Activated CD4-positive, alpha-beta memory T cell treated with anti-CD3 and anti-CD28 coated beads for 36 hours (primary cell): ENCODE data around the gene PLA2R1. TPM values are rescaled to one million over a fixed set of nuclear protein-coding genes. Genes with fewer than 3 reads are reported as not detected.

Source experiments
- CTCF ChIA-PET: fragments of 350-600 bp; sonication (Branson Sonifier 250); formaldehyde crosslinking; loops from one replicate; lab custom pipeline; 2021; ENCODE audit warnings: antibody characterized with exemption, inconsistent platforms; lab: Charles Lee
- POLR2A ChIA-PET: fragments of 350-600 bp; sonication (Branson Sonifier 250); formaldehyde crosslinking; loops from one replicate; lab custom pipeline; 2021; ENCODE audit warnings: antibody characterized with exemption; lab: Charles Lee
- DNase-seq: peaks from one replicate; pipeline ENCODE4 v3.0.0-alpha.2; 2020
- H3K27ac Mint-ChIP-seq: one replicate; pipeline ENCODE4 v1.8.0; 2021; ENCODE audit warnings: mixed read lengths
- H3K27me3 Mint-ChIP-seq: one replicate; pipeline ENCODE4 v1.8.0; 2021; ENCODE audit warnings: mixed read lengths
- H3K36me3 Mint-ChIP-seq: one replicate; pipeline ENCODE4 v1.8.0; 2021; ENCODE audit warnings: mixed read lengths
- H3K4me1 Mint-ChIP-seq: one replicate; pipeline ENCODE4 v1.8.0; 2021; ENCODE audit warnings: low read depth, mixed read lengths
- H3K4me3 Mint-ChIP-seq: one replicate; pipeline ENCODE4 v1.8.0; 2021; ENCODE audit warnings: mild to moderate bottlenecking, mixed read lengths
- H3K9me3 Mint-ChIP-seq: one replicate; pipeline ENCODE4 v1.8.0; 2021; ENCODE audit warnings: mixed read lengths
- intact Hi-C: fragments of 100-400 bp; cut with micrococcal nuclease; formaldehyde crosslinking; loops from one replicate; pipeline ENCODE4 v1.15.1; 2023
- total RNA-seq, 2 experiments: library from RNA; stranded (reverse); gene quantifications; one replicate each; pipeline ENCODE4 v1.2.3, GENCODE V29; 2021

Gene PLA2R1
- total RNA-seq, 2 experiments from 2014 or later: not detected

- H3K27ac Mint-ChIP-seq: no peak overlapping the region
- POLR2A ChIA-PET: no interaction called here
- H3K27me3 Mint-ChIP-seq: peaks cover 1% of the 10 kb centered on the region
- H3K36me3 Mint-ChIP-seq: peaks cover 18% of the 10 kb centered on the region
- DNase-seq: no peak
- no peaks in the 10 kb centered on the region for H3K4me1 Mint-ChIP-seq
- CTCF ChIA-PET: interaction anchor here (0.6 to 1.4 kb wide), 2 partner anchors 907 to 1136 kb away, joined by 3 to 4 read pairs; no protein-coding TSS in a partner anchor
- H3K4me3 Mint-ChIP-seq: no peak overlapping the region
- peaks cover 75% of the 10 kb centered on the region for H3K9me3 Mint-ChIP-seq
- intact Hi-C loops: loop anchor here (10.0 kb wide), 1 partner anchor 907 kb away; no protein-coding TSS in a partner anchor
These were observed 25.7 kb upstream of the PLA2R1 start for GRCh38 chr2:160087854-160088745.

GRCh38 chr2:160085662-160086061 is 23.2 kb upstream of the PLA2R1 start:
- intact Hi-C loops: loop anchor here (10.0 kb wide), 1 partner anchor 909 kb away; no protein-coding TSS in a partner anchor
- peaks cover 18% of the 10 kb centered on the region for H3K36me3 Mint-ChIP-seq
- no peak overlapping the region for H3K4me3 Mint-ChIP-seq
- peaks cover 69% of the 10 kb centered on the region for H3K9me3 Mint-ChIP-seq
- H3K27ac Mint-ChIP-seq: no peak overlapping the region
- ChIA-PET POLR2A (no interaction called here), CTCF (interaction anchor here (1.1 to 2.5 kb wide), 3 partner anchors 9 to 46 kb away, joined by 4 to 9 read pairs (median 5); no protein-coding TSS in a partner anchor)
- H3K27me3 Mint-ChIP-seq: no peaks in the 10 kb centered on the region
- no peak for DNase-seq
- H3K4me1 Mint-ChIP-seq: no peaks in the 10 kb centered on the region

- Mint-ChIP-seq H3K27ac (no peak overlapping the region), H3K9me3 (peaks cover 4% of the 10 kb centered on the region), H3K4me1 (no peaks in the 10 kb centered on the region), H3K27me3 (peaks cover 5% of the 10 kb centered on the region), H3K4me3 (no peak overlapping the region), H3K36me3 (no peaks in the 10 kb centered on the region)
- ChIA-PET CTCF (interaction anchor here (1.0 to 1.8 kb wide), 4 partner anchors 8 to 926 kb away, joined by 3 to 9 read pairs (median 6); no protein-coding TSS in a partner anchor), POLR2A (no interaction called here)
- intact Hi-C loops: no loop called here
- no peak for DNase-seq
These were observed 15.7 kb upstream of the PLA2R1 start for GRCh38 chr2:160077912-160078810.

DNA sequence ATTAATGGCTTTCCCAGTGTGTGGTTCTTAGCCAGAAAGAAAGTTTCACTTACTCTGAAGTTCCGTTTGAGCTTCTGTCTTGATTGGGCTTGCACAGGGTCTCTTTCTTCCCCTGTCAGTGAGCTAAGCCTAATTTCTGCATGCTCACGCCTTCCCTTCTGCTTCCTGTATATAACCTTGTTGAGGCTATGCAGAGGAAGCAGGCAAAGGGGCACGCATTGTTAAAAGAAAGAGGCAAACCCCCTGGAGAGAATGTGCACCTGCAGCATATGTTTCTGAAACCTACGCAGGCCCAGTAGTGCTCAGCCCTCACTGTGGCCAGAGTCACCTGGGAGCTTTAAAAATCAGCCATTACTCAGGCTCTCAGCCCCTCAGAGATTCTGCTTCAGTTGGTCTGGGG is 14.5 kb upstream of the PLA2R1 start:
- CTCF ChIA-PET: interaction anchor here (1.3 to 1.8 kb wide), 2 partner anchors 9 to 33 kb away, joined by 8 to 9 read pairs; no protein-coding TSS in a partner anchor
- no peak overlapping the region for H3K4me3 Mint-ChIP-seq
- H3K27me3 Mint-ChIP-seq: peaks cover 5% of the 10 kb centered on the region
- H3K4me1 Mint-ChIP-seq: no peaks in the 10 kb centered on the region
- intact Hi-C loops: no loop called here
- no peak overlapping the region for H3K27ac Mint-ChIP-seq
- POLR2A ChIA-PET: no interaction called here
- H3K9me3 Mint-ChIP-seq: no peaks in the 10 kb centered on the region
- H3K36me3 Mint-ChIP-seq: no peaks in the 10 kb centered on the region
- DNase-seq: no peak

DNA sequence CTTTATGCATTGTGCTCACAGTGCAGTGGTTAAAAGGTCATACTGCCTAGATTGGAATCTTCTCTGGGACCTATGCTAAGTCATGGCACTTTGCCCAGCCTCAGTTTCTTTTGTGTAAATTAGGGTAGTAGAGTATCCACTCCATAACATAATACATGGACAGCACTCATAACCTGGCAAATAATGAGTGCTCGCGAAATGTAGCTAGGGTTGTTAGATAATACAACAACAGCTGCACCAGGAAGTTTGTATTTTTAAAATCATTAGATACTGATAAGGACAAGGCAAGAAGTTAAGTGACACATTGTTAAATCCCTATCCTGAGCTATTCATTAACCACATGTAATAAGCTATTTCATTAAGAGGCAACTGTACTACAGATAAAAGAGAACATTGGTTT is 13.8 kb upstream of the PLA2R1 start:
- ChIA-PET POLR2A (interaction anchor here (0.5 kb wide), 1 partner anchor 426 kb away, joined by 3 read pairs; no protein-coding TSS in a partner anchor), CTCF (interaction anchor here (1.8 kb wide), 1 partner anchor 10 kb away, joined by 9 read pairs; no protein-coding TSS in a partner anchor)
- intact Hi-C loops: no loop called here
- Mint-ChIP-seq H3K27me3 (peaks cover 9% of the 10 kb centered on the region), H3K4me3 (no peak overlapping the region), H3K27ac (no peak overlapping the region), H3K9me3 (no peaks in the 10 kb centered on the region), H3K4me1 (no peaks in the 10 kb centered on the region), H3K36me3 (no peaks in the 10 kb centered on the region)
- no peak for DNase-seq

- Mint-ChIP-seq H3K27me3 (peaks cover 11% of the 10 kb centered on the region), H3K4me1 (no peaks in the 10 kb centered on the region), H3K36me3 (no peaks in the 10 kb centered on the region), H3K27ac (no peak overlapping the region), H3K4me3 (no peak overlapping the region), H3K9me3 (no peaks in the 10 kb centered on the region)
- ChIA-PET POLR2A (no interaction called here), CTCF (interaction anchor here (1.7 kb wide), 1 partner anchor 35 kb away, joined by 3 read pairs; no protein-coding TSS in a partner anchor)
- intact Hi-C loops: no loop called here
- DNase-seq: no peak
These were observed 12.8 kb upstream of the PLA2R1 start for GRCh38 chr2:160075171-160075570.

DNA sequence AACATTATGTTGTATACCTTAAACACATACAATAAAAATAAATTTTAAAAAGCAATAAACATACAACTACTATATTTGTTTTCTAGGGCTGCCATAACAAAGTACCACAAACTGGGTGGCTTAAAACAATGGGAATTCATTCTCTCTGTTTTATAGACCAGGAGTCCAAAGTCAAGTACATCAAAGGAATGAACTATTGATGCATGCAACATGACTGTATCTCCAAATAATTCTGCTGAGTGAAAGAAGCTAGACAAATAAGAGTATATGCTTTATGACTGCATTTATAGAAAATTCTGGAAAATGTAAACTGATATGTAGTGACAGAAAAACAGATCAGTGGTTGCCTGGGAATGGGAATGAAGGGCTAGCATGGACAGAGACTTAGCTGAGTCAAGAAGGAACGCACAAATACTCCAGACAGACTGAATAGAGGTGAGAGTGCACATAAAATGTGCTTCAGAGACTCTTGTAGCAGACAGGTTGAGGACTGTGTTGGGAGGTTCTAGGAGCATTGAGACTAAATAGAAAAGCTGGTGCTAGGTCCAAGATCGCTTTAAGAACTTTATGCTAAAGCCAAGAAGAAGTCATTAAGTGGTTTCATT is 11.0 kb upstream of the PLA2R1 start:
- H3K9me3 Mint-ChIP-seq: peaks cover 4% of the 10 kb centered on the region
- H3K27ac Mint-ChIP-seq: no peak overlapping the region
- POLR2A ChIA-PET: no interaction called here
- H3K4me1 Mint-ChIP-seq: no peaks in the 10 kb centered on the region
- H3K4me3 Mint-ChIP-seq: no peak overlapping the region
- peaks cover 15% of the 10 kb centered on the region for H3K27me3 Mint-ChIP-seq
- H3K36me3 Mint-ChIP-seq: no peaks in the 10 kb centered on the region
- intact Hi-C loops: no loop called here
- CTCF ChIA-PET: no interaction called here
- no peak for DNase-seq

DNA sequence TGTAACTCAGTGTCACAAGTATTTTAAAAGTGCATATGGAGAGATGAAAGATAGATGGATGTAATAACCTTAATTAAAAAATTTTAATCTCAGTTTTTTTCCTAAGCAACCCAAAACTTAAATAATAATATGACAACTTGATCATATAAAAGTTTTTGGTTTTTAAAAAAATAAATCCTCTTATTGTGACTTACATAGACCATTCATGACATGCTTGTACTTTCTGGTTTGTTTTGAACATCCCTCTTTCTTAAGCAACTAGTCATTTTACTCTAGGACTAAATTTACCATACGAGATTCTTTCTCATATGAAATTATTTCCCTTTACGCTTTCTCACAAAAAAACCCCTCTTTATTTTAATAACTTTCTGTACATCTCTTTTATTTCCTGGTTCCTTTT is 6.5 kb upstream of the PLA2R1 start:
- intact Hi-C loops: no loop called here
- Mint-ChIP-seq H3K36me3 (no peaks in the 10 kb centered on the region), H3K4me1 (no peaks in the 10 kb centered on the region), H3K4me3 (no peak overlapping the region), H3K27ac (no peak overlapping the region), H3K9me3 (peaks cover 5% of the 10 kb centered on the region), H3K27me3 (peaks cover 27% of the 10 kb centered on the region)
- ChIA-PET POLR2A (no interaction called here), CTCF (no interaction called here)
- DNase-seq: no peak

- no peak for DNase-seq
- Mint-ChIP-seq H3K4me3 (no peak overlapping the region), H3K4me1 (peaks cover 8% of the 10 kb centered on the region), H3K27ac (no peak overlapping the region), H3K9me3 (peaks cover 5% of the 10 kb centered on the region), H3K27me3 (peaks cover 48% of the 10 kb centered on the region), H3K36me3 (no peaks in the 10 kb centered on the region)
- ChIA-PET POLR2A (no interaction called here), CTCF (interaction anchor here (0.9 kb wide), 1 partner anchor 45 kb away, joined by 4 read pairs; no protein-coding TSS in a partner anchor)
- intact Hi-C loops: no loop called here
These were observed 2.5 kb upstream of the PLA2R1 start for GRCh38 chr2:160064916-160065315.

GRCh38 chr2:160063879-160064612 is 1.6 kb upstream of the PLA2R1 start:
- POLR2A ChIA-PET: no interaction called here
- CTCF ChIA-PET: interaction anchor here (0.9 kb wide), 1 partner anchor 46 kb away, joined by 4 read pairs; no protein-coding TSS in a partner anchor

DNA sequence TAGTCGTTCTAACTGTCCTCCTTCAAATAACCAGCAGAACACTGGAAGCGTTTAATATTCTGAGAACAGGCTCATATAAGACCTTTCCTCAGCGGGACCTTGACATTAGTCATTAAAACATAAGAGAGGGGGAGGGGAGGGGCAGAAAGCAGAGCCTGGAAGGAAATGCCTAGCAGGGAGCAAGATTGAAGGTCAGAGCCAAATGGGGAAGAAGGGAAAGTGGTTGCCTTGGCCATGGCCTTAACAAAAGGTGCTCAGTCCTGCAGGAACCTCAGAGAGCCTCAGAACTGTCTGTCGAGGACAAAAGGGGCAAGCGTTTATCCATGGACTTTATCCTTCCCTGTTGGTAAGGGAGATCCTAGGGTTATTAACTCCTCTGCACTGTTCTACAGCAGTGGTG is 856 bp upstream of the PLA2R1 start:
- peaks cover 8% of the 10 kb centered on the region for H3K4me1 Mint-ChIP-seq
- no peaks in the 10 kb centered on the region for H3K36me3 Mint-ChIP-seq
- H3K9me3 Mint-ChIP-seq: no peaks in the 10 kb centered on the region
- intact Hi-C loops: no loop called here
- H3K27ac Mint-ChIP-seq: no peak overlapping the region
- DNase-seq: no peak
- ChIA-PET POLR2A (no interaction called here), CTCF (no interaction called here)
- no peak overlapping the region for H3K4me3 Mint-ChIP-seq
- H3K27me3 Mint-ChIP-seq: peaks cover 55% of the 10 kb centered on the region

More at GRCh38 chr2:160063879-160064612, 1.6 kb upstream of the PLA2R1 start:
- no peak overlapping the region for H3K27ac Mint-ChIP-seq
- no peak for DNase-seq
- no peaks in the 10 kb centered on the region for H3K36me3 Mint-ChIP-seq
- peaks cover 5% of the 10 kb centered on the region for H3K9me3 Mint-ChIP-seq
- peaks cover 8% of the 10 kb centered on the region for H3K4me1 Mint-ChIP-seq
- H3K27me3 Mint-ChIP-seq: peaks cover 52% of the 10 kb centered on the region
- H3K4me3 Mint-ChIP-seq: no peak overlapping the region
- intact Hi-C loops: no loop called here
